HEK293 (cell line): ENCODE results near the gene XPO5.
A peak's percentile ranks its signal among the peaks of the same experiment; 100 is the strongest.

Experiments
- CTCF ChIA-PET: fragments of 350-600 bp; formaldehyde crosslinking; extraction: SDS; loops from one replicate; lab custom pipeline; 2021; ENCODE audit warnings: antibody characterized with exemption; lab: Yijun Ruan, JAX
- POLR2A ChIA-PET: fragments of 300-600 bp; formaldehyde crosslinking; extraction: SDS; loops from one replicate; lab custom pipeline; 2020; ENCODE audit warnings: antibody characterized with exemption, inconsistent platforms; lab: Yijun Ruan, JAX
- H3K27ac ChIP-seq: fragments of 200-500 bp; sonication (Bioruptor generic); 2 replicates; pipeline ENCODE4 v1.5.1; 2014; ENCODE audit warnings: low read depth, low read length, control low read depth, inconsistent platforms; ENCODE audit errors: extremely low read depth
- H3K36me3 ChIP-seq, 2 experiments: fragments of 200-500 bp in 1 of 2; sonication (Bioruptor generic) in 1 of 2; 1 replicate in 1 of 2; 2 replicates in 1 of 2; pipeline ENCODE4 v1.5.1; 2014 to 2017; ENCODE audit warnings: inconsistent platforms in 2 of 2, low read length in 2 of 2; ENCODE audit not compliant: control insufficient read depth in 2 of 2, insufficient read depth in 1 of 2
- H3K4me1 ChIP-seq: fragments of 200-500 bp; sonication (Bioruptor generic); 2 replicates; pipeline ENCODE4 v1.5.1; 2014; ENCODE audit warnings: mild to moderate bottlenecking, low read length, inconsistent platforms; ENCODE audit not compliant: control insufficient read depth, insufficient read depth
- H3K4me3 ChIP-seq: 2 replicates; pipeline ENCODE4 v1.5.1; 2011; ENCODE audit warnings: low read depth, mild to moderate bottlenecking, control low read depth, low read length, moderate library complexity
- H3K9me3 ChIP-seq: fragments of 200-500 bp; sonication (Bioruptor generic); 2 replicates; pipeline ENCODE4 v1.5.1; 2014; ENCODE audit warnings: low read depth, low read length, inconsistent platforms; ENCODE audit not compliant: control insufficient read depth, insufficient read depth
- KLF8 ChIP-seq: fragments of 450-650 bp; formaldehyde crosslinking; IDR thresholded peaks from 2 replicates; pipeline ENCODE4 v1.5.1; 2016; ENCODE audit warnings: missing biosample characterization, missing genetic modification characterization
- KLF9 ChIP-seq: fragments of 450-650 bp; formaldehyde crosslinking; IDR thresholded peaks from 2 replicates; pipeline ENCODE4 v1.5.1; 2016; ENCODE audit warnings: missing biosample characterization, missing genetic modification characterization, low read depth
- YY2 ChIP-seq: fragments of 450-650 bp; formaldehyde crosslinking; IDR thresholded peaks from 2 replicates; pipeline ENCODE4 v1.5.1; 2016; ENCODE audit warnings: missing biosample characterization, missing genetic modification characterization
- ZBTB17 ChIP-seq: fragments of 450-650 bp; formaldehyde crosslinking; IDR thresholded peaks from 2 replicates; pipeline ENCODE4 v1.5.1; 2016; ENCODE audit warnings: missing biosample characterization, missing genetic modification characterization
- ZBTB8A ChIP-seq: fragments of 450-650 bp; formaldehyde crosslinking; IDR thresholded peaks from 2 replicates; pipeline ENCODE4 v1.5.1; 2016; ENCODE audit warnings: missing biosample characterization, missing genetic modification characterization
- ZFHX2 ChIP-seq: fragments of 450-650 bp; formaldehyde crosslinking; conservative IDR thresholded peaks from 2 replicates; pipeline ENCODE4 v1.5.1; 2016; ENCODE audit warnings: missing biosample characterization, missing genetic modification characterization
- ZNF138 ChIP-seq: fragments of 450-650 bp; formaldehyde crosslinking; IDR thresholded peaks from 2 replicates; pipeline ENCODE4 v1.5.1; 2016; ENCODE audit warnings: missing biosample characterization, missing genetic modification characterization, borderline replicate concordance
- ZNF266 ChIP-seq: fragments of 450-650 bp; formaldehyde crosslinking; IDR thresholded peaks from 2 replicates; pipeline ENCODE4 v1.5.1; 2016; ENCODE audit warnings: missing biosample characterization, missing genetic modification characterization, low read depth
- ZNF335 ChIP-seq: fragments of 450-650 bp; formaldehyde crosslinking; conservative IDR thresholded peaks from 2 replicates; pipeline ENCODE4 v1.5.1; 2016; ENCODE audit warnings: missing biosample characterization, missing genetic modification characterization
- ZNF391 ChIP-seq: fragments of 450-650 bp; formaldehyde crosslinking; IDR thresholded peaks from 2 replicates; pipeline ENCODE4 v1.5.1; 2016; ENCODE audit warnings: low read depth, missing biosample characterization, missing genetic modification characterization, borderline replicate concordance
- ZNF561 ChIP-seq: fragments of 450-650 bp; IDR thresholded peaks from 2 replicates; pipeline ENCODE4 v1.5.1; 2018; ENCODE audit warnings: missing biosample characterization, missing genetic modification characterization, borderline replicate concordance
- ZNF629 ChIP-seq: fragments of 450-650 bp; formaldehyde crosslinking; IDR thresholded peaks from 2 replicates; pipeline ENCODE4 v1.5.1; 2017; ENCODE audit warnings: missing biosample characterization, missing genetic modification characterization
- ZNF660 ChIP-seq: fragments of 450-650 bp; IDR thresholded peaks from 2 replicates; pipeline ENCODE4 v1.5.1; 2018; ENCODE audit warnings: missing biosample characterization, mild to moderate bottlenecking, missing genetic modification characterization
- ZNF76 ChIP-seq: fragments of 450-650 bp; formaldehyde crosslinking; IDR thresholded peaks from 2 replicates; pipeline ENCODE4; 2016; ENCODE audit warnings: low read depth, missing biosample characterization, missing genetic modification characterization, borderline replicate concordance
- TF ChIP-seq, protein P1 (sequence below): fragments of 450-650 bp; formaldehyde crosslinking; IDR thresholded peaks from 2 replicates; pipeline ENCODE4 v1.5.1; 2016; ENCODE audit warnings: missing biosample characterization, missing genetic modification characterization, low read depth
- TF ChIP-seq, protein P2 (sequence below): sonication (generic); formaldehyde crosslinking; IDR thresholded peaks from 2 replicates; pipeline ENCODE4 v1.8.1; 2022; ENCODE audit warnings: mild to moderate bottlenecking, moderate library complexity, missing genetic modification reagents
- TF ChIP-seq, protein P3 (sequence below): fragments of 450-650 bp; formaldehyde crosslinking; IDR thresholded peaks from 2 replicates; pipeline ENCODE4 v1.5.1; 2016; ENCODE audit warnings: missing biosample characterization, missing genetic modification characterization
- TF ChIP-seq, protein P4 (sequence below): fragments of 450-650 bp; formaldehyde crosslinking; IDR thresholded peaks from 2 replicates; pipeline ENCODE4 v1.5.1; 2017; ENCODE audit warnings: missing biosample characterization, missing genetic modification characterization
- TF ChIP-seq, protein P5 (sequence below): fragments of 450-650 bp; formaldehyde crosslinking; conservative IDR thresholded peaks from 2 replicates; pipeline ENCODE4 v1.5.1; 2016; ENCODE audit warnings: low read depth, missing biosample characterization, missing genetic modification characterization
- TF ChIP-seq, protein P6 (sequence below): fragments of 450-650 bp; formaldehyde crosslinking; IDR thresholded peaks from 2 replicates; pipeline ENCODE4 v1.5.1; 2017; ENCODE audit warnings: missing biosample characterization, missing genetic modification characterization

The XPO5 gene

DNA sequence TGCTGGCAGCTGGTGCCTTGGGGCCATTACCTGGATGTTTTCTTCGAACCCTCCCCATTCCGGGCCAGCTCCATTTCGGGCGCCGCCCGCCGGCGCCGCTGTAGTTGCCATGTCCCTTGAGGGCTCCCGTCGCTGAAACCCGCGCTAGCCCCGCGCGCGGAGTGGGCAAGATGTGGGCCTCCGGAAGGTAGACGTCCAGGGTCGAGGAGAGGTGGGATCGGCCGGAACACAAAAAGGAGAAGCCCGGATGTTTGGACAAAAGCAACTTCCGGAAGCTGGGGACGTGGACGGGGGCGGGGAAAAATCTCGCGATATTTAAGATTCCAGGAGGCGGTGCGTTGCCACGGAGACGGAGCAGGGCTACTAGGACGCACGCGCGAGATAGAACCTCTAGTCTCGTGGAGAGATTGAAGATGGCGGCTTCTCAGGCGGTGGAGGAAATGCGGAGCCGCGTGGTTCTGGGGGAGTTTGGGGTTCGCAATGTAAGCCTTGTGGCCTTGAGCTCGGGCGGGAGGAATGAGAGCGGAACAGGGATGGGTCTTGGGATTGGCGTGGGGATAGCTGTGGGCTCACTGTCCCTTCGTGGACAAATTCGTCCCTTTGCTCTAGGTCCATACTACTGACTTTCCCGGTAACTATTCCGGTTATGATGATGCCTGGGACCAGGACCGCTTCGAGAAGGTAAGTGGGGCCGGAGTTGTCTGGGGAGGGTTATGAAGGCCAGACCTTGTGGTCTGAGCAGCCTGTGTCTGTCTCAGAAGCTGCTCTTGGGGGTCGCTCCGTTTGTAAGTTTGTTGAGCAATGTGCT, 58.9 kb downstream of the XPO5 start, which contains the start of the genes POLR1C and YIPF3:
Gene POLR1C (plus strand): TSS at position 393 of the 808 bp plus-strand sequence. CDS start 21 bp downstream, at position 414.
Gene YIPF3 (minus strand): TSS at position 230 of the 808 bp plus-strand sequence. CDS start 119 bp downstream, at position 111.
- CTCF ChIA-PET = interaction anchor here (0.7 to 2.6 kb wide), 6 partner anchors 9 to 182 kb away, joined by 3 to 20 read pairs (median 4); no protein-coding TSS in a partner anchor
- Histone ChIP-seq H3K4me1 (peaks cover 9% of the 10 kb centered on the region; the same call in 1 of the 2 replicates), H3K36me3 (peaks cover 24 to 72% of the 10 kb centered on the region in 2 experiments), H3K27ac (peak within 1 kb of the TSS; percentile 57), H3K9me3 (no peaks in the 10 kb centered on the region), H3K4me3 (peak within 1 kb of the TSS; percentile 88)
- POLR2A ChIA-PET = interaction anchor here (0.6 to 2.1 kb wide), 19 partner anchors 8 to 588 kb away, joined by 3 to 14 read pairs (median 5); partner anchors contain the start of genes ABCC10, CNPY3, CUL7 and DLK2
- TF ChIP-seq KLF8 (tag by site-specific recombination) (peak; percentile 49; the same call in 1 of the 2 replicates), ZNF391 (tag by site-specific recombination) (no peak), ZBTB17 (tag by site-specific recombination) (peak; percentile 38; the same call in 1 of the 2 replicates), ZFHX2 (tag by site-specific recombination) (peak; percentile 75), ZNF76 (tag by site-specific recombination) (peak; percentile 61; the same call in 1 of the 2 replicates), YY2 (tag by site-specific recombination) (peak; percentile 92), ZNF335 (tag by site-specific recombination) (peak; percentile 82), ZNF629 (peak; percentile 61), ZNF138 (tag by site-specific recombination) (no peak), ZNF561 (tag by site-specific recombination) (peak; percentile 88), ZNF660 (tag by site-specific recombination) (0 out of 2 replicates have a peak, but pooled peaks have one; percentile 48), ZBTB8A (peak; percentile 79), KLF9 (peak; percentile 72; the same call in 1 of the 2 replicates), ZNF266 (tag by site-specific recombination) (no peak)
- TF ChIP-seq, protein P1, sequence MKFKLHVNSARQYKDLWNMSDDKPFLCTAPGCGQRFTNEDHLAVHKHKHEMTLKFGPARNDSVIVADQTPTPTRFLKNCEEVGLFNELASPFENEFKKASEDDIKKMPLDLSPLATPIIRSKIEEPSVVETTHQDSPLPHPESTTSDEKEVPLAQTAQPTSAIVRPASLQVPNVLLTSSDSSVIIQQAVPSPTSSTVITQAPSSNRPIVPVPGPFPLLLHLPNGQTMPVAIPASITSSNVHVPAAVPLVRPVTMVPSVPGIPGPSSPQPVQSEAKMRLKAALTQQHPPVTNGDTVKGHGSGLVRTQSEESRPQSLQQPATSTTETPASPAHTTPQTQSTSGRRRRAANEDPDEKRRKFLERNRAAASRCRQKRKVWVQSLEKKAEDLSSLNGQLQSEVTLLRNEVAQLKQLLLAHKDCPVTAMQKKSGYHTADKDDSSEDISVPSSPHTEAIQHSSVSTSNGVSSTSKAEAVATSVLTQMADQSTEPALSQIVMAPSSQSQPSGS (tag by site-specific recombination) = no peak
- TF ChIP-seq, protein P2, sequence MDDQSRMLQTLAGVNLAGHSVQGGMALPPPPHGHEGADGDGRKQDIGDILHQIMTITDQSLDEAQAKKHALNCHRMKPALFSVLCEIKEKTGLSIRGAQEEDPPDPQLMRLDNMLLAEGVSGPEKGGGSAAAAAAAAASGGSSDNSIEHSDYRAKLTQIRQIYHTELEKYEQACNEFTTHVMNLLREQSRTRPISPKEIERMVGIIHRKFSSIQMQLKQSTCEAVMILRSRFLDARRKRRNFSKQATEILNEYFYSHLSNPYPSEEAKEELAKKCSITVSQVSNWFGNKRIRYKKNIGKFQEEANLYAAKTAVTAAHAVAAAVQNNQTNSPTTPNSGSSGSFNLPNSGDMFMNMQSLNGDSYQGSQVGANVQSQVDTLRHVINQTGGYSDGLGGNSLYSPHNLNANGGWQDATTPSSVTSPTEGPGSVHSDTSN (CRISPR knock-in tag) = 0 out of 2 replicates have a peak, but pooled peaks have one; percentile 33
- TF ChIP-seq, protein P3, sequence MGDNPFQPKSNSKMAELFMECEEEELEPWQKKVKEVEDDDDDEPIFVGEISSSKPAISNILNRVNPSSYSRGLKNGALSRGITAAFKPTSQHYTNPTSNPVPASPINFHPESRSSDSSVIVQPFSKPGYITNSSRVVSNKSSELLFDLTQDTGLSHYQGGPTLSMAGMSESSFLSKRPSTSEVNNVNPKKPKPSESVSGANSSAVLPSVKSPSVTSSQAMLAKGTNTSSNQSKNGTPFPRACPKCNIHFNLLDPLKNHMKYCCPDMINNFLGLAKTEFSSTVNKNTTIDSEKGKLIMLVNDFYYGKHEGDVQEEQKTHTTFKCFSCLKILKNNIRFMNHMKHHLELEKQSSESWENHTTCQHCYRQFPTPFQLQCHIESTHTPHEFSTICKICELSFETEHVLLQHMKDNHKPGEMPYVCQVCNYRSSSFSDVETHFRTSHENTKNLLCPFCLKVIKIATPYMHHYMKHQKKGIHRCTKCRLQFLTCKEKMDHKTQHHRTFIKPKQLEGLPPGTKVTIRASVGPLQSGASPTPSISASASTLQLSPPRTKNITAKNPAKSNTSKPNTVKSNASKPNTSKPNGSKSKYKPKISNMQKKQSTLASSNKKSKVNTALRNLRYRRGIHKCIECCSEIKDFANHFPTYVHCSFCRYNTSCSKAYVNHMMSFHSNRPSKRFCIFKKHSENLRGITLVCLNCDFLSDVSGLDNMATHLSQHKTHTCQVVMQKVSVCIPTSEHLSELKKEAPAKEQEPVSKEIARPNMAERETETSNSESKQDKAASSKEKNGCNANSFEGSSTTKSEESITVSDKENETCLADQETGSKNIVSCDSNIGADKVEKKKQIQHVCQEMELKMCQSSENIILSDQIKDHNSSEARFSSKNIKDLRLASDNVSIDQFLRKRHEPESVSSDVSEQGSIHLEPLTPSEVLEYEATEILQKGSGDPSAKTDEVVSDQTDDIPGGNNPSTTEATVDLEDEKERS = peak; percentile 27; the same call in 1 of the 2 replicates
- TF ChIP-seq, protein P4, sequence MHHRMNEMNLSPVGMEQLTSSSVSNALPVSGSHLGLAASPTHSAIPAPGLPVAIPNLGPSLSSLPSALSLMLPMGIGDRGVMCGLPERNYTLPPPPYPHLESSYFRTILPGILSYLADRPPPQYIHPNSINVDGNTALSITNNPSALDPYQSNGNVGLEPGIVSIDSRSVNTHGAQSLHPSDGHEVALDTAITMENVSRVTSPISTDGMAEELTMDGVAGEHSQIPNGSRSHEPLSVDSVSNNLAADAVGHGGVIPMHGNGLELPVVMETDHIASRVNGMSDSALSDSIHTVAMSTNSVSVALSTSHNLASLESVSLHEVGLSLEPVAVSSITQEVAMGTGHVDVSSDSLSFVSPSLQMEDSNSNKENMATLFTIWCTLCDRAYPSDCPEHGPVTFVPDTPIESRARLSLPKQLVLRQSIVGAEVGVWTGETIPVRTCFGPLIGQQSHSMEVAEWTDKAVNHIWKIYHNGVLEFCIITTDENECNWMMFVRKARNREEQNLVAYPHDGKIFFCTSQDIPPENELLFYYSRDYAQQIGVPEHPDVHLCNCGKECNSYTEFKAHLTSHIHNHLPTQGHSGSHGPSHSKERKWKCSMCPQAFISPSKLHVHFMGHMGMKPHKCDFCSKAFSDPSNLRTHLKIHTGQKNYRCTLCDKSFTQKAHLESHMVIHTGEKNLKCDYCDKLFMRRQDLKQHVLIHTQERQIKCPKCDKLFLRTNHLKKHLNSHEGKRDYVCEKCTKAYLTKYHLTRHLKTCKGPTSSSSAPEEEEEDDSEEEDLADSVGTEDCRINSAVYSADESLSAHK = peak; percentile 6; the same call in 1 of the 2 replicates
- TF ChIP-seq, protein P5, sequence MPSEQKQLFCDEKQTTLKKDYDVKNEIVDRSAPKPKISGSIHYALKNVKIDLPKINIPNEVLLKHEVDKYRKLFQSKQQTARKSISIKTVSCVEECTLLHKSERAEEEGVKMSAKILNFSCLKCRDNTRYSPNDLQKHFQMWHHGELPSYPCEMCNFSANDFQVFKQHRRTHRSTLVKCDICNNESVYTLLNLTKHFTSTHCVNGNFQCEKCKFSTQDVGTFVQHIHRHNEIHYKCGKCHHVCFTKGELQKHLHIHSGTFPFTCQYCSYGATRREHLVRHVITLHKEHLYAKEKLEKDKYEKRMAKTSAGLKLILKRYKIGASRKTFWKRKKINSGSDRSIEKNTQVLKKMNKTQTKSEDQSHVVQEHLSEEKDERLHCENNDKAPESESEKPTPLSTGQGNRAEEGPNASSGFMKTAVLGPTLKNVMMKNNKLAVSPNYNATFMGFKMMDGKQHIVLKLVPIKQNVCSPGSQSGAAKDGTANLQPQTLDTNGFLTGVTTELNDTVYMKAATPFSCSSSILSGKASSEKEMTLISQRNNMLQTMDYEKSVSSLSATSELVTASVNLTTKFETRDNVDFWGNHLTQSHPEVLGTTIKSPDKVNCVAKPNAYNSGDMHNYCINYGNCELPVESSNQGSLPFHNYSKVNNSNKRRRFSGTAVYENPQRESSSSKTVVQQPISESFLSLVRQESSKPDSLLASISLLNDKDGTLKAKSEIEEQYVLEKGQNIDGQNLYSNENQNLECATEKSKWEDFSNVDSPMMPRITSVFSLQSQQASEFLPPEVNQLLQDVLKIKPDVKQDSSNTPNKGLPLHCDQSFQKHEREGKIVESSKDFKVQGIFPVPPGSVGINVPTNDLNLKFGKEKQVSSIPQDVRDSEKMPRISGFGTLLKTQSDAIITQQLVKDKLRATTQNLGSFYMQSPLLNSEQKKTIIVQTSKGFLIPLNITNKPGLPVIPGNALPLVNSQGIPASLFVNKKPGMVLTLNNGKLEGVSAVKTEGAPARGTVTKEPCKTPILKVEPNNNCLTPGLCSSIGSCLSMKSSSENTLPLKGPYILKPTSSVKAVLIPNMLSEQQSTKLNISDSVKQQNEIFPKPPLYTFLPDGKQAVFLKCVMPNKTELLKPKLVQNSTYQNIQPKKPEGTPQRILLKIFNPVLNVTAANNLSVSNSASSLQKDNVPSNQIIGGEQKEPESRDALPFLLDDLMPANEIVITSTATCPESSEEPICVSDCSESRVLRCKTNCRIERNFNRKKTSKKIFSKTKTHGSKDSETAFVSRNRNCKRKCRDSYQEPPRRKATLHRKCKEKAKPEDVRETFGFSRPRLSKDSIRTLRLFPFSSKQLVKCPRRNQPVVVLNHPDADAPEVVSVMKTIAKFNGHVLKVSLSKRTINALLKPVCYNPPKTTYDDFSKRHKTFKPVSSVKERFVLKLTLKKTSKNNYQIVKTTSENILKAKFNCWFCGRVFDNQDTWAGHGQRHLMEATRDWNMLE (tag by site-specific recombination) = peak; percentile 63
- TF ChIP-seq, protein P6, sequence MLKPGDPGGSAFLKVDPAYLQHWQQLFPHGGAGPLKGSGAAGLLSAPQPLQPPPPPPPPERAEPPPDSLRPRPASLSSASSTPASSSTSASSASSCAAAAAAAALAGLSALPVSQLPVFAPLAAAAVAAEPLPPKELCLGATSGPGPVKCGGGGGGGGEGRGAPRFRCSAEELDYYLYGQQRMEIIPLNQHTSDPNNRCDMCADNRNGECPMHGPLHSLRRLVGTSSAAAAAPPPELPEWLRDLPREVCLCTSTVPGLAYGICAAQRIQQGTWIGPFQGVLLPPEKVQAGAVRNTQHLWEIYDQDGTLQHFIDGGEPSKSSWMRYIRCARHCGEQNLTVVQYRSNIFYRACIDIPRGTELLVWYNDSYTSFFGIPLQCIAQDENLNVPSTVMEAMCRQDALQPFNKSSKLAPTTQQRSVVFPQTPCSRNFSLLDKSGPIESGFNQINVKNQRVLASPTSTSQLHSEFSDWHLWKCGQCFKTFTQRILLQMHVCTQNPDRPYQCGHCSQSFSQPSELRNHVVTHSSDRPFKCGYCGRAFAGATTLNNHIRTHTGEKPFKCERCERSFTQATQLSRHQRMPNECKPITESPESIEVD (tag by site-specific recombination) = no peak
